GM12801 (cell line): ENCODE measurements around the gene SLC28A1.

Experiments used
- CTCF ChIP-seq: IDR thresholded peaks from one replicate; pipeline ENCODE4 v1.5.1; 2011; ENCODE audit warnings: control low read depth; ENCODE audit not compliant: insufficient read length; ENCODE audit errors: extremely low read depth

SLC28A1 gene

GRCh38 chr15:84981054-84981710, 96.7 kb downstream of the SLC28A1 start:
- TF ChIP-seq CTCF = no peak

GRCh38 chr15:84981711-84982300, 97.3 kb downstream of the SLC28A1 start, which contains the start of gene PDE8A:
TSS of gene PDE8A (plus strand) at chr15:84981856. CDS start at chr15:84982163, 307 bp downstream.
- TF ChIP-seq CTCF = no peak

GRCh38 chr15:84982301-84982920, 97.9 kb downstream of the SLC28A1 start:
- no peak for TF ChIP-seq CTCF

GRCh38 chr15:84983294-84983693, 98.8 kb downstream of the SLC28A1 start:
- TF ChIP-seq CTCF = no peak

GRCh38 chr15:84983711-84984110, 99.2 kb downstream of the SLC28A1 start:
- TF ChIP-seq CTCF = no peak

- no peak for TF ChIP-seq CTCF
Measured at GRCh38 chr15:84985158-84985557, 100.7 kb downstream of the SLC28A1 start.

GRCh38 chr15:84987949-84988624, 103.6 kb downstream of the SLC28A1 start:
- no peak for TF ChIP-seq CTCF
